ENCODE measurements around the gene AMHR2.

Gene AMHR2

DNA sequence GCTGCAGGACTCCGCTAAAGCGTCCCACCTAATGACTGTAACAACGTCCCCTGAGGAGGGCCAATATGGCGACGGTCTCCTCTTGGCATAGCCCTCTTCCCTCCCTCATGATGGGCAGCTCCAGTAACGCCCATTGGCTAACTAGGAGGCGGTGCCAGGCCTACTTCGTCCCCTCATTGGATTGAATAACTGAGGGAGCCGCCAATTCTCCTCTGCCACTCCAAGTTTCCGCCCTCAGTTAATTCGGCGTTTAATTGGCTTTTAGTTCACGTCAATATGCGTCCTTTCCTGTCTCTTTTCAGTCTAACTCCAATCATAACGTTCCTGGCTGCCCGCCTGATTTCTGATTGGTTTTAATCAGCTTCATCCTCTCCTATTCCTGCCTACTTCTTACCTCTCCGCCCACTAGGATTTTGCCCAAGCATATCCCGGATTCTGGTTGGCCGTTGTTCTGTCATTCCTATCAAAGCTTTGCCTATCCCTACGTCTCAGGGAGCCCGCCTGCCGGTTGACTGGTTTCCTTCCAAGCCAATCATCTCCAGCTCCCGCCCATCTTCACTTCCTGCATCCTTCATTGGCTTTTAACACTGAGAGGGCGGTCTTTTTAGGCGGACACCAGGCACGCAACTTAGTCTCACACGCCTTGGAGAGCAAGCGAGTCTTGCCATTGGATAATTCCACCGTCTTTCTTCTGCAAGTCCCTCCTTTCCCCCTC lies 44.1 kb upstream of the AMHR2 start:
- CTCF ChIA-PET, result interaction anchor here (0.5 to 8.0 kb wide), 6 partner anchors 11 to 376 kb away, joined by 3 to 114 read pairs (median 8); partner anchors contain the start of gene AAAS
- H3K27ac ChIP-seq (ENCODE audit: extremely low read depth, low read depth, low read length), result peak overlapping the region; percentile 95
- peaks cover 17% of the 10 kb centered on the region for H3K4me1 ChIP-seq (ENCODE audit: control insufficient read depth, insufficient read depth, low read length)
- H3K36me3 ChIP-seq (ENCODE audit: control insufficient read depth in 2 of 2, insufficient read depth in 1 of 2, low read length in 2 of 2), result peaks cover 24 to 30% of the 10 kb centered on the region in 2 experiments
- POLR2A ChIA-PET, result interaction anchor here (0.6 to 2.3 kb wide), 22 partner anchors 9 to 559 kb away, joined by 3 to 20 read pairs (median 6); partner anchors contain the start of genes AAAS, CSAD, HOXC13 and MAP3K12
- peak; percentile 20; the same call in 1 of the 2 replicates for TF ChIP-seq ZNF561 (tag by site-specific recombination; IDR thresholded peaks at IDR 0.05; ENCODE audit: borderline replicate concordance)
- peak; percentile 91 for TF ChIP-seq EGR2 (tag by site-specific recombination; IDR thresholded peaks at IDR 0.05; ENCODE audit: low read depth)
- TF ChIP-seq ZNF366 (tag by site-specific recombination; conservative IDR thresholded peaks at IDR 0.05), result peak; percentile 95
- peak; percentile 85 for TF ChIP-seq IKZF3 (tag by site-specific recombination; IDR thresholded peaks at IDR 0.05)
- TF ChIP-seq KLF8 (tag by site-specific recombination; IDR thresholded peaks at IDR 0.05), result peak; percentile 90
- TF ChIP-seq, protein P1, sequence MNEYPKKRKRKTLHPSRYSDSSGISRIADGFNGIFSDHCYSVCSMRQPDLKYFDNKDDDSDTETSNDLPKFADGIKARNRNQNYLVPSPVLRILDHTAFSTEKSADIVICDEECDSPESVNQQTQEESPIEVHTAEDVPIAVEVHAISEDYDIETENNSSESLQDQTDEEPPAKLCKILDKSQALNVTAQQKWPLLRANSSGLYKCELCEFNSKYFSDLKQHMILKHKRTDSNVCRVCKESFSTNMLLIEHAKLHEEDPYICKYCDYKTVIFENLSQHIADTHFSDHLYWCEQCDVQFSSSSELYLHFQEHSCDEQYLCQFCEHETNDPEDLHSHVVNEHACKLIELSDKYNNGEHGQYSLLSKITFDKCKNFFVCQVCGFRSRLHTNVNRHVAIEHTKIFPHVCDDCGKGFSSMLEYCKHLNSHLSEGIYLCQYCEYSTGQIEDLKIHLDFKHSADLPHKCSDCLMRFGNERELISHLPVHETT (tag by site-specific recombination; IDR thresholded peaks at IDR 0.05), result 0 out of 2 replicates have a peak, but pooled peaks have one; percentile 64
- TF ChIP-seq ZNF510 (tag by site-specific recombination; IDR thresholded peaks at IDR 0.05; ENCODE audit: insufficient replicate concordance), result no peak
- TF ChIP-seq ZNF146 (tag by site-specific recombination; IDR thresholded peaks at IDR 0.05), result no peak
- TF ChIP-seq, protein P2, sequence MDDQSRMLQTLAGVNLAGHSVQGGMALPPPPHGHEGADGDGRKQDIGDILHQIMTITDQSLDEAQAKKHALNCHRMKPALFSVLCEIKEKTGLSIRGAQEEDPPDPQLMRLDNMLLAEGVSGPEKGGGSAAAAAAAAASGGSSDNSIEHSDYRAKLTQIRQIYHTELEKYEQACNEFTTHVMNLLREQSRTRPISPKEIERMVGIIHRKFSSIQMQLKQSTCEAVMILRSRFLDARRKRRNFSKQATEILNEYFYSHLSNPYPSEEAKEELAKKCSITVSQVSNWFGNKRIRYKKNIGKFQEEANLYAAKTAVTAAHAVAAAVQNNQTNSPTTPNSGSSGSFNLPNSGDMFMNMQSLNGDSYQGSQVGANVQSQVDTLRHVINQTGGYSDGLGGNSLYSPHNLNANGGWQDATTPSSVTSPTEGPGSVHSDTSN (CRISPR knock-in tag; IDR thresholded peaks at IDR 0.05), result peak; percentile 96
- TF ChIP-seq ZNF707 (tag by site-specific recombination; IDR thresholded peaks at IDR 0.05), result no peak
- peak; percentile 92 for TF ChIP-seq ZFHX2 (tag by site-specific recombination; conservative IDR thresholded peaks at IDR 0.05)
- TF ChIP-seq ZBTB17 (tag by site-specific recombination; IDR thresholded peaks at IDR 0.05), result peak; percentile 36; the same call in 1 of the 2 replicates
- TF ChIP-seq ZNF747 (tag by site-specific recombination; IDR thresholded peaks at IDR 0.05), result no peak
- peak; percentile 100 for TF ChIP-seq SP3 (tag by site-specific recombination; IDR thresholded peaks at IDR 0.05)
- no peak for TF ChIP-seq ZSCAN23 (tag by site-specific recombination; IDR thresholded peaks at IDR 0.05)
- peak; percentile 44; the same call in 1 of the 2 replicates for TF ChIP-seq KLF1 (tag by site-specific recombination; IDR thresholded peaks at IDR 0.05)
- no peak for TF ChIP-seq ZNF214 (tag by site-specific recombination; IDR thresholded peaks at IDR 0.05; ENCODE audit: borderline replicate concordance)
- no peak for TF ChIP-seq ZNF501 (tag by site-specific recombination; IDR thresholded peaks at IDR 0.05)
- no peak for TF ChIP-seq HOXD13 (CRISPR knock-in tag; IDR thresholded peaks at IDR 0.05; ENCODE audit: borderline replicate concordance)
- peak; percentile 96 for TF ChIP-seq SP2 (tag by site-specific recombination; IDR thresholded peaks at IDR 0.05)
- 0 out of 2 replicates have a peak, but pooled peaks have one; percentile 0 for TF ChIP-seq ZNF239 (tag by site-specific recombination; IDR thresholded peaks at IDR 0.05)
- TF ChIP-seq ZNF341 (tag by site-specific recombination; IDR thresholded peaks at IDR 0.05; ENCODE audit: low read depth), result peak; percentile 52; the same call in 1 of the 2 replicates
- TF ChIP-seq, protein P3, sequence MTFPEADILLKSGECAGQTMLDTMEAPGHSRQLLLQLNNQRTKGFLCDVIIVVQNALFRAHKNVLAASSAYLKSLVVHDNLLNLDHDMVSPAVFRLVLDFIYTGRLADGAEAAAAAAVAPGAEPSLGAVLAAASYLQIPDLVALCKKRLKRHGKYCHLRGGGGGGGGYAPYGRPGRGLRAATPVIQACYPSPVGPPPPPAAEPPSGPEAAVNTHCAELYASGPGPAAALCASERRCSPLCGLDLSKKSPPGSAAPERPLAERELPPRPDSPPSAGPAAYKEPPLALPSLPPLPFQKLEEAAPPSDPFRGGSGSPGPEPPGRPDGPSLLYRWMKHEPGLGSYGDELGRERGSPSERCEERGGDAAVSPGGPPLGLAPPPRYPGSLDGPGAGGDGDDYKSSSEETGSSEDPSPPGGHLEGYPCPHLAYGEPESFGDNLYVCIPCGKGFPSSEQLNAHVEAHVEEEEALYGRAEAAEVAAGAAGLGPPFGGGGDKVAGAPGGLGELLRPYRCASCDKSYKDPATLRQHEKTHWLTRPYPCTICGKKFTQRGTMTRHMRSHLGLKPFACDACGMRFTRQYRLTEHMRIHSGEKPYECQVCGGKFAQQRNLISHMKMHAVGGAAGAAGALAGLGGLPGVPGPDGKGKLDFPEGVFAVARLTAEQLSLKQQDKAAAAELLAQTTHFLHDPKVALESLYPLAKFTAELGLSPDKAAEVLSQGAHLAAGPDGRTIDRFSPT (tag by site-specific recombination; IDR thresholded peaks at IDR 0.05), result peak; percentile 98
- TF ChIP-seq, protein P4, sequence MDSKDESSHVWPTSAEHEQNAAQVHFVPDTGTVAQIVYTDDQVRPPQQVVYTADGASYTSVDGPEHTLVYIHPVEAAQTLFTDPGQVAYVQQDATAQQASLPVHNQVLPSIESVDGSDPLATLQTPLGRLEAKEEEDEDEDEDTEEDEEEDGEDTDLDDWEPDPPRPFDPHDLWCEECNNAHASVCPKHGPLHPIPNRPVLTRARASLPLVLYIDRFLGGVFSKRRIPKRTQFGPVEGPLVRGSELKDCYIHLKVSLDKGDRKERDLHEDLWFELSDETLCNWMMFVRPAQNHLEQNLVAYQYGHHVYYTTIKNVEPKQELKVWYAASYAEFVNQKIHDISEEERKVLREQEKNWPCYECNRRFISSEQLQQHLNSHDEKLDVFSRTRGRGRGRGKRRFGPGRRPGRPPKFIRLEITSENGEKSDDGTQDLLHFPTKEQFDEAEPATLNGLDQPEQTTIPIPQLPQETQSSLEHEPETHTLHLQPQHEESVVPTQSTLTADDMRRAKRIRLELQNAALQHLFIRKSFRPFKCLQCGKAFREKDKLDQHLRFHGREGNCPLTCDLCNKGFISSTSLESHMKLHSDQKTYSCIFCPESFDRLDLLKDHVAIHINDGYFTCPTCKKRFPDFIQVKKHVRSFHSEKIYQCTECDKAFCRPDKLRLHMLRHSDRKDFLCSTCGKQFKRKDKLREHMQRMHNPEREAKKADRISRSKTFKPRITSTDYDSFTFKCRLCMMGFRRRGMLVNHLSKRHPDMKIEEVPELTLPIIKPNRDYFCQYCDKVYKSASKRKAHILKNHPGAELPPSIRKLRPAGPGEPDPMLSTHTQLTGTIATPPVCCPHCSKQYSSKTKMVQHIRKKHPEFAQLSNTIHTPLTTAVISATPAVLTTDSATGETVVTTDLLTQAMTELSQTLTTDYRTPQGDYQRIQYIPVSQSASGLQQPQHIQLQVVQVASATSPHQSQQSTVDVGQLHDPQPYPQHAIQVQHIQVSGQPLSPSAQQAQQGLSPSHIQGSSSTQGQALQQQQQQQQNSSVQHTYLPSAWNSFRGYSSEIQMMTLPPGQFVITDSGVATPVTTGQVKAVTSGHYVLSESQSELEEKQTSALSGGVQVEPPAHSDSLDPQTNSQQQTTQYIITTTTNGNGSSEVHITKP (tag by site-specific recombination; IDR thresholded peaks at IDR 0.05), result peak; percentile 97
- TF ChIP-seq FEZF1 (tag by site-specific recombination; IDR thresholded peaks at IDR 0.05), result peak; percentile 89
- peak; percentile 78; the same call in 1 of the 2 replicates for TF ChIP-seq KLF16 (tag by site-specific recombination; IDR thresholded peaks at IDR 0.05)
- peak; percentile 10; the same call in 1 of the 2 replicates for TF ChIP-seq ZEB2 (tag by site-specific recombination; IDR thresholded peaks at IDR 0.05)
- H3K9me3 ChIP-seq (ENCODE audit: control insufficient read depth, insufficient read depth, low read depth, low read length), result no peaks in the 10 kb centered on the region
- peak overlapping the region; percentile 70 for H3K4me3 ChIP-seq (ENCODE audit: low read depth, low read length)

Measured in HEK293 (cell line).